GM12878 (cell line): ENCODE measurements around the gene SLIRP. TPM values are rescaled to one million over a fixed set of nuclear protein-coding genes. Genes with fewer than 3 reads are reported as not detected.

ENCODE experiments used
- ATAC-seq: fragments of 200-7000 bp; cut with Tn5 transposase; 3 replicates; pipeline ENCODE4 v1.9.1; 2020; ENCODE audit warnings: mild to moderate bottlenecking, moderate library complexity
- BruUV-seq: library from RNA; stranded (reverse); fragments of 400-500 nt; replicated peaks from 2 replicates; lab custom pipeline; 2021; lab: Mats Ljungman, UMichigan
- CTCF ChIA-PET: fragments of 300-600 bp; sonication (Branson Sonifier 250); formaldehyde crosslinking; extraction: SDS; loops from one replicate; lab custom pipeline; 2021; ENCODE audit warnings: inconsistent platforms; lab: Yijun Ruan, JAX
- POLR2A ChIA-PET: fragments of 350-600 bp; formaldehyde crosslinking; extraction: SDS; loops from one replicate; lab custom pipeline; 2021; ENCODE audit warnings: inconsistent platforms; lab: Charles Lee
- RAD21 ChIA-PET: fragments of 300-600 bp; sonication (Branson Sonifier 250); formaldehyde crosslinking; loops from one replicate; lab custom pipeline; 2023; ENCODE audit warnings: antibody characterized with exemption; ENCODE audit not compliant: unreplicated experiment; lab: Charles Lee
- SMC1A ChIA-PET: fragments of 300-600 bp; sonication (Branson Sonifier 250); formaldehyde crosslinking; loops from one replicate; lab custom pipeline; 2023; ENCODE audit not compliant: unreplicated experiment, uncharacterized antibody; lab: Charles Lee
- DNase-seq: peaks from one replicate; pipeline ENCODE4 v3.0.0-alpha.2; 2011; ENCODE audit warnings: low read depth, low spot score
- FAIRE-seq: peaks from 3 replicates; lab custom pipeline; 2011; peaks lifted over from hg19 to GRCh38; lab: Jason Lieb, UNC
- H2AFZ ChIP-seq: 2 replicates; pipeline ENCODE4 v1.6.0; 2011; ENCODE audit warnings: low read depth, low read length, control low read depth; ENCODE audit not compliant: control insufficient read depth
- H3K27ac ChIP-seq: 2 replicates; pipeline ENCODE4 v1.5.1; 2011; ENCODE audit warnings: control low read depth; ENCODE audit not compliant: control insufficient read depth, insufficient read depth
- H3K27me3 ChIP-seq, 2 experiments: replicated peaks in 1 of 2; 2 replicates each; pipeline versions ENCODE4 v1.6.0 to v1.6.1; 2011; ENCODE audit warnings: low read length in 1 of 2; ENCODE audit not compliant: control insufficient read depth in 2 of 2, insufficient read depth in 2 of 2
- H3K36me3 ChIP-seq, 2 experiments: 2 replicates each; pipeline ENCODE4 v1.5.1; 2011; ENCODE audit warnings: low read length in 1 of 2; ENCODE audit not compliant: control insufficient read depth in 2 of 2, insufficient read depth in 2 of 2
- H3K4me1 ChIP-seq: 2 replicates; pipeline ENCODE4 v1.6.1; 2011; ENCODE audit warnings: mild to moderate bottlenecking, low read length, moderate library complexity, mixed read lengths; ENCODE audit not compliant: control insufficient read depth, insufficient read depth
- H3K4me2 ChIP-seq: 2 replicates; pipeline ENCODE4 v1.6.0; 2011; ENCODE audit warnings: control low read depth; ENCODE audit not compliant: control insufficient read depth, insufficient read depth
- H3K4me3 ChIP-seq: fragments of 200-600 bp; sonication (generic); 2 replicates; pipeline ENCODE4 v1.5.1; 2016
- H3K79me2 ChIP-seq: 2 replicates; pipeline ENCODE4 v1.6.0; 2011; ENCODE audit warnings: low read length; ENCODE audit not compliant: control insufficient read depth, insufficient read depth
- H3K9ac ChIP-seq: 2 replicates; pipeline ENCODE4 v1.8.0; 2011; ENCODE audit warnings: low read length, control low read depth, mixed read lengths; ENCODE audit not compliant: control insufficient read depth, insufficient read depth
- H3K9me3 ChIP-seq: replicated peaks from 3 replicates; pipeline ENCODE4 v1.5.1; 2011; ENCODE audit warnings: mild to moderate bottlenecking, low read length; ENCODE audit not compliant: control insufficient read depth, insufficient read depth
- H4K20me1 ChIP-seq: 2 replicates; pipeline ENCODE4 v1.6.0; 2011; ENCODE audit not compliant: control insufficient read depth, insufficient read depth
- BCLAF1 ChIP-seq: fragments of 450-650 bp; IDR thresholded peaks from 2 replicates; pipeline ENCODE4 v1.6.1; 2017; ENCODE audit warnings: antibody characterized with exemption, mild to moderate bottlenecking, moderate library complexity
- CHD2 ChIP-seq: IDR thresholded peaks from 2 replicates; pipeline ENCODE4 v1.6.1; 2011; ENCODE audit warnings: low read depth, low read length, improper control_type of control experiment, borderline replicate concordance
- CUX1 ChIP-seq: IDR thresholded peaks from 2 replicates; pipeline ENCODE4 v1.6.1; 2012; ENCODE audit warnings: improper control_type of control experiment, low read depth, low read length; ENCODE audit not compliant: insufficient replicate concordance
- FOXK2 ChIP-seq: fragments of 450-650 bp; IDR thresholded peaks from 2 replicates; pipeline ENCODE4 v1.6.1; 2017; ENCODE audit warnings: mild to moderate bottlenecking, moderate library complexity
- FOXM1 ChIP-seq: IDR thresholded peaks from 2 replicates; pipeline ENCODE4 v1.6.1; 2012; ENCODE audit warnings: low read depth, mild to moderate bottlenecking, inconsistent platforms, low read length, moderate library complexity
- HDGF ChIP-seq: fragments of 450-650 bp; IDR thresholded peaks from 2 replicates; pipeline ENCODE4 v1.6.1; 2016; ENCODE audit warnings: antibody characterized with exemption
- JUNB ChIP-seq: IDR thresholded peaks from 2 replicates; pipeline ENCODE4 v1.6.1; 2016; ENCODE audit warnings: antibody characterized with exemption, mild to moderate bottlenecking
- NBN ChIP-seq: fragments of 450-650 bp; IDR thresholded peaks from 2 replicates; pipeline ENCODE4 v1.6.1; 2016
- NFYA ChIP-seq: IDR thresholded peaks from 2 replicates; pipeline ENCODE4 v1.6.1; 2011; ENCODE audit warnings: low read depth, mild to moderate bottlenecking, low read length, improper control_type of control experiment, borderline replicate concordance
- NR2C2 ChIP-seq: IDR thresholded peaks from 2 replicates; pipeline ENCODE4 v1.6.1; 2011; ENCODE audit warnings: borderline replicate concordance, low read depth; ENCODE audit not compliant: control insufficient read depth, insufficient read length
- PML ChIP-seq: IDR thresholded peaks from 2 replicates; pipeline ENCODE4 v1.6.1; 2012; ENCODE audit warnings: low read length, inconsistent platforms
- POU2F2 ChIP-seq: IDR thresholded peaks from 3 replicates; pipeline ENCODE4 v1.6.1; 2011; ENCODE audit warnings: low read depth, mild to moderate bottlenecking, low read length, borderline replicate concordance
- RFX5 ChIP-seq: IDR thresholded peaks from 2 replicates; pipeline ENCODE4 v1.6.1; 2011; ENCODE audit warnings: low read depth, low read length, improper control_type of control experiment
- SP1 ChIP-seq: IDR thresholded peaks from one replicate; pipeline ENCODE4 v1.6.1; 2011; ENCODE audit warnings: low read depth, low read length
- ZBED1 ChIP-seq: IDR thresholded peaks from 2 replicates; pipeline ENCODE4 v1.6.1; 2016; ENCODE audit warnings: borderline replicate concordance
- WGBS: methylation state at CpG from one replicate; pipeline ENCODE4 v1.1.6; 2016; ENCODE audit warnings: low lambda C conversion rate; ENCODE audit not compliant: insufficient replicate concordance, insufficient coverage; ENCODE audit errors: missing lambda C conversion rate; 5-methylcytosine and 5-hydroxymethylcytosine counted together
- in situ Hi-C: fragments of 300-500 bp; cut with MboI; formaldehyde crosslinking; loops from 9 replicates; pipeline ENCODE4 v1.14.3; 2018; ENCODE audit warnings: mixed read lengths
- intact Hi-C: fragments of 100-400 bp; cut with micrococcal nuclease; formaldehyde crosslinking; loops from one replicate; pipeline ENCODE4 v1.14.2; 2022; ENCODE audit not compliant: unreplicated experiment
- polyA plus RNA-seq, 11 experiments: library from polyadenylated mRNA; depleted of rRNA in 4 of 11; unstranded in 6 of 11; stranded (reverse) in 5 of 11; fragments of >200 nt; fragmentation: Nextera tagmentation in 4 of 11; fragmentation: Illumina TruSeq in 1 of 11; extraction: Ambion mirVana in 4 of 11; extraction: Trizol in 1 of 11; gene quantifications; 1 replicate in 1 of 11; 2 replicates in 10 of 11; pipeline versions ENCODE4 v1.2.1 to v1.2.3, GENCODE V29; 2011 to 2016; ENCODE audit warnings: inconsistent platforms in 2 of 11, missing spikeins in 2 of 11, low read depth in 1 of 11
- total RNA-seq, 4 experiments: library from RNA; depleted of rRNA in 3 of 4; stranded (reverse); fragments of >200 nt in 3 of 4; fragmentation: Illumina TruSeq in 1 of 4; extraction: Trizol in 1 of 4; gene quantifications; 2 replicates each; pipeline versions ENCODE4 v1.2.1 to v1.2.3, GENCODE V29; 2013 to 2021

Gene SLIRP
- total and polyA plus RNA-seq, 10 of the 15 experiments (the other 5 are each of a cell fraction or from before 2014, with no cell fraction given): 196 to 1,510 (median 596) TPM

- WGBS: 95% methylated on average over 8 of the region's 8 CpGs
- H3K9ac ChIP-seq: no peak overlapping the region
- H3K36me3 ChIP-seq: peaks cover 4 to 16% of the 10 kb centered on the region in 2 experiments
- no peak overlapping the region for H2AFZ ChIP-seq
- RAD21 ChIA-PET: no interaction called here
- intact Hi-C loops: no loop called here
- no peaks in the 10 kb centered on the region for H3K4me1 ChIP-seq
- no peaks in the 10 kb centered on the region for H3K27me3 ChIP-seq
- H3K4me3 ChIP-seq: no peak overlapping the region
- FAIRE-seq (no peak), DNase-seq (no peak), ATAC-seq (no peak)
- no peak overlapping the region for H3K27ac ChIP-seq
- H4K20me1 ChIP-seq: no peaks in the 10 kb centered on the region
- CTCF ChIA-PET: no interaction called here
- no TSS peak for BruUV-seq
- SMC1A ChIA-PET: no interaction called here
- H3K79me2 ChIP-seq: no peaks in the 10 kb centered on the region
- in situ Hi-C loops: loop anchor here (25.0 kb wide), 1 partner anchor 912 kb away; no protein-coding TSS in a partner anchor
- POLR2A ChIA-PET: no interaction called here
- no peaks in the 10 kb centered on the region for H3K9me3 ChIP-seq
- H3K4me2 ChIP-seq: no peak overlapping the region
- TF ChIP-seq FOXM1: no peak
- no peak for TF ChIP-seq JUNB
- no peak for TF ChIP-seq ZBED1
- TF ChIP-seq FOXK2: no peak
- TF ChIP-seq SP1: no peak
- TF ChIP-seq NBN: no peak
- TF ChIP-seq CHD2: no peak
- no peak for TF ChIP-seq NFYA
- TF ChIP-seq HDGF: no peak
- TF ChIP-seq NR2C2: no peak
- no peak for TF ChIP-seq PML
- no peak for TF ChIP-seq BCLAF1
- no peak for TF ChIP-seq CUX1
- no peak for TF ChIP-seq RFX5
- TF ChIP-seq POU2F2: no peak
- TF ChIP-seq, all 136 proteins: peak for 0
Measured at GRCh38 chr14:77674931-77675330, 33.0 kb upstream of the SLIRP start.
